ENCODE data around the gene ZNF613. TPM values are rescaled to one million over a fixed set of nuclear protein-coding genes. Genes with fewer than 3 reads are reported as not detected.
"Not testable (repeated sequence)": the region's sequence is repeated elsewhere in the genome, so short reads cannot be mapped to it uniquely, and the experiment has no call there.

ZNF613 gene
- total RNA-seq, 1 experiment from 2014 or later: 3.1 TPM

- Histone ChIP-seq H3K27ac (ENCODE audit: low read length) (no peak within 1 kb of the TSS), H3K9me2 (replicated peaks; ENCODE audit: low read length) (no peaks in the 10 kb centered on the region), H3K4me2 (ENCODE audit: low read length) (peak within 1 kb of the TSS; percentile 74), H3K36me3 (ENCODE audit: low read depth, low read length) (peaks cover 41% of the 10 kb centered on the region), H3K9me3 (ENCODE audit: low read length) (peaks cover 54% of the 10 kb centered on the region), H2AFZ (ENCODE audit: low read length) (peak within 1 kb of the TSS; percentile 86), H3F3A (ENCODE audit: low read length, unreplicated experiment) (no peaks in the 10 kb centered on the region), H3K9ac (ENCODE audit: low read length) (peak within 1 kb of the TSS; percentile 81), H4K20me1 (ENCODE audit: low read length) (no peaks in the 10 kb centered on the region), H3K4me3 (ENCODE audit: low read length) (peak within 1 kb of the TSS; percentile 77), H3K27me3 (ENCODE audit: low read length) (no peaks in the 10 kb centered on the region), H3K79me2 (ENCODE audit: low read length) (peaks cover 42% of the 10 kb centered on the region), H3K4me1 (ENCODE audit: insufficient read depth, low read length) (no peaks in the 10 kb centered on the region)
- TSS peak; percentile 57 for BruUV-seq (replicated peaks)
- TF ChIP-seq EZH2 (IDR thresholded peaks at IDR 0.05; ENCODE audit: low read length, unreplicated experiment) (no peak), EZH2phosphoT487 (IDR thresholded peaks at IDR 0.05; ENCODE audit: borderline replicate concordance, low read length) (no peak), CTCF (conservative IDR thresholded peaks at IDR 0.05; ENCODE audit: low read depth, low read length) (peak; percentile 35; the same call in 1 of the 2 replicates)
- intact Hi-C loops (cut with micrococcal nuclease): loop anchor here (1.0 kb wide), 1 partner anchor 23 kb away; the partner anchor contains the start of gene ZNF613
- ATAC-seq: peak; percentile 98
- DNase-seq: peak; percentile 92
- ChIA-PET CTCF (no interaction called here), POLR2A (ENCODE audit: unreplicated experiment) (no interaction called here)
Observed at GRCh38 chr19:51904331-51905165, 22.7 kb upstream of the ZNF613 start, which contains the start of gene ZNF649. Gene ZNF649, minus strand, starts transcription at chr19:51905017. Its CDS starts 4,910 bp downstream, at chr19:51900107.

- H3K79me2 ChIP-seq (ENCODE audit: low read length): peaks cover 40% of the 10 kb centered on the region
- peak overlapping the region; percentile 74; the same call in 1 of the 2 replicates for H3K4me2 ChIP-seq (ENCODE audit: low read length)
- intact Hi-C loops (cut with micrococcal nuclease): loop anchor here (1.0 kb wide), 1 partner anchor 22 kb away; the partner anchor contains the start of gene ZNF613
Observed at GRCh38 chr19:51905206-51905605, 22.1 kb upstream of the ZNF613 start.

GRCh38 chr19:51905639-51906038, 21.6 kb upstream of the ZNF613 start:
- H4K20me1 ChIP-seq (ENCODE audit: low read length); H3K27ac ChIP-seq (ENCODE audit: low read length); H3K27me3 ChIP-seq (ENCODE audit: low read length); H3K4me2 ChIP-seq (ENCODE audit: low read length); H3K9me2 ChIP-seq (replicated peaks; ENCODE audit: low read length); H3K9ac ChIP-seq (ENCODE audit: low read length); CTCF ChIA-PET; POLR2A ChIA-PET (ENCODE audit: unreplicated experiment); BruUV-seq (replicated peaks); ATAC-seq; H3K4me3 ChIP-seq (ENCODE audit: low read length); DNase-seq; H3K4me1 ChIP-seq (ENCODE audit: insufficient read depth, low read length); H3F3A ChIP-seq (ENCODE audit: low read length, unreplicated experiment): not testable (repeated sequence)
- peaks cover 36% of the 10 kb centered on the region for H3K79me2 ChIP-seq (ENCODE audit: low read length)
- peaks cover 50% of the 10 kb centered on the region for H3K9me3 ChIP-seq (ENCODE audit: low read length)
- H2AFZ ChIP-seq (ENCODE audit: low read length): 0 out of 2 replicates have a peak overlapping the region, but pooled peaks have one; percentile 86
- intact Hi-C loops (cut with micrococcal nuclease): loop anchor here (1.0 kb wide), 1 partner anchor 22 kb away; the partner anchor contains the start of gene ZNF613
- peaks cover 30% of the 10 kb centered on the region for H3K36me3 ChIP-seq (ENCODE audit: low read depth, low read length)

More at GRCh38 chr19:51905206-51905605, 22.1 kb upstream of the ZNF613 start:
- Histone ChIP-seq H3K4me3 (ENCODE audit: low read length) (0 out of 2 replicates have a peak overlapping the region, but pooled peaks have one; percentile 77), H3K4me1 (ENCODE audit: insufficient read depth, low read length) (no peaks in the 10 kb centered on the region), H3K27ac (ENCODE audit: low read length) (no peak overlapping the region), H3K9ac (ENCODE audit: low read length) (no peak overlapping the region), H4K20me1 (ENCODE audit: low read length) (no peaks in the 10 kb centered on the region), H3K27me3 (ENCODE audit: low read length) (no peaks in the 10 kb centered on the region), H2AFZ (ENCODE audit: low read length) (peak overlapping the region; percentile 86), H3K9me3 (ENCODE audit: low read length) (peaks cover 54% of the 10 kb centered on the region), H3K36me3 (ENCODE audit: low read depth, low read length) (peaks cover 34% of the 10 kb centered on the region), H3F3A (ENCODE audit: low read length, unreplicated experiment) (no peaks in the 10 kb centered on the region), H3K9me2 (replicated peaks; ENCODE audit: low read length) (no peaks in the 10 kb centered on the region)
- POLR2A ChIA-PET (ENCODE audit: unreplicated experiment): no interaction called here
- DNase-seq: no peak
- TF ChIP-seq EZH2 (IDR thresholded peaks at IDR 0.05; ENCODE audit: low read length, unreplicated experiment): no peak
- no peak for TF ChIP-seq EZH2phosphoT487 (IDR thresholded peaks at IDR 0.05; ENCODE audit: borderline replicate concordance, low read length)
- TF ChIP-seq CTCF (conservative IDR thresholded peaks at IDR 0.05; ENCODE audit: low read depth, low read length): no peak
- no TSS peak for BruUV-seq (replicated peaks)
- CTCF ChIA-PET: no interaction called here
- ATAC-seq: no peak; the same call in 1 of the 2 replicates

GRCh38 chr19:51906108-51906507, 21.2 kb upstream of the ZNF613 start:
- H3K79me2 ChIP-seq (ENCODE audit: low read length): peaks cover 31% of the 10 kb centered on the region
- H3K9ac ChIP-seq (ENCODE audit: low read length); H3K4me2 ChIP-seq (ENCODE audit: low read length); H3K4me3 ChIP-seq (ENCODE audit: low read length); H4K20me1 ChIP-seq (ENCODE audit: low read length); H3K27ac ChIP-seq (ENCODE audit: low read length); BruUV-seq (replicated peaks); intact Hi-C loops (cut with micrococcal nuclease); H3K4me1 ChIP-seq (ENCODE audit: insufficient read depth, low read length); H3K9me2 ChIP-seq (replicated peaks; ENCODE audit: low read length); ATAC-seq; H3F3A ChIP-seq (ENCODE audit: low read length, unreplicated experiment); H3K27me3 ChIP-seq (ENCODE audit: low read length); CTCF ChIA-PET; H2AFZ ChIP-seq (ENCODE audit: low read length); DNase-seq; POLR2A ChIA-PET (ENCODE audit: unreplicated experiment): not testable (repeated sequence)
- peaks cover 48% of the 10 kb centered on the region for H3K9me3 ChIP-seq (ENCODE audit: low read length)
- H3K36me3 ChIP-seq (ENCODE audit: low read depth, low read length): peaks cover 25% of the 10 kb centered on the region

- H3K4me1 ChIP-seq (ENCODE audit: insufficient read depth, low read length); DNase-seq; H3K9ac ChIP-seq (ENCODE audit: low read length); BruUV-seq (replicated peaks); H4K20me1 ChIP-seq (ENCODE audit: low read length); POLR2A ChIA-PET (ENCODE audit: unreplicated experiment); CTCF ChIA-PET; H3F3A ChIP-seq (ENCODE audit: low read length, unreplicated experiment); ATAC-seq; H3K9me2 ChIP-seq (replicated peaks; ENCODE audit: low read length); H3K27me3 ChIP-seq (ENCODE audit: low read length); H3K27ac ChIP-seq (ENCODE audit: low read length); H2AFZ ChIP-seq (ENCODE audit: low read length); H3K4me2 ChIP-seq (ENCODE audit: low read length); H3K4me3 ChIP-seq (ENCODE audit: low read length); intact Hi-C loops (cut with micrococcal nuclease): not testable (repeated sequence)
- Histone ChIP-seq H3K9me3 (ENCODE audit: low read length) (peaks cover 45% of the 10 kb centered on the region), H3K36me3 (ENCODE audit: low read depth, low read length) (peaks cover 11% of the 10 kb centered on the region), H3K79me2 (ENCODE audit: low read length) (peaks cover 17% of the 10 kb centered on the region)
Observed at GRCh38 chr19:51907981-51908380, 19.3 kb upstream of the ZNF613 start.
